ENCODE measurements around the gene CYP19A1. TPM values are rescaled to one million over a fixed set of nuclear protein-coding genes. Genes with fewer than 3 reads are reported as not detected.

Gene CYP19A1
- total and polyA plus RNA-seq, 9 of the 15 experiments (the other 6 are each of a cell fraction or from before 2014, with no cell fraction given): 0.16 to 0.63 (median 0.47) TPM; not detected in 3

DNA sequence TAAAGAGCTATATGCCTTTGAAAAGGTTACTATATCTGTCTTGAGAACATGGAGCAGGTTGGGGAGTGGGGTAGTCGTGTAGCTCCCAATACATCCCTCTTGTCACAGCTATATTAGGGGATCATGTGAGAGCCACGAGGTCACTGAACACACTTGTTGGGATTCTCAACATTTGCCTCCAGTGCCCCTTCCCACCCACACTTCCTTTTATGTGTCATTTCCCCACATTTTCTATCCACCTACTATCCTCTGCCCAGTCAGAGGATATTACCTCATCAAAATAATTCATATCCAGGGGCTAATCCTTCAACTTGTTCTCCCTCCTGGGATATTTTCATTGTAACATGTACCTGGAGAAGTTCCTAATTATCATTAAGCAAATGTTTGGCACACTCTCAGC, 85.0 kb downstream of the CYP19A1 start:
- Histone ChIP-seq H3K4me2 (ENCODE audit: insufficient read depth, low read length) (no peak overlapping the region), H3K9me3 (replicated peaks; ENCODE audit: control insufficient read depth, insufficient read depth, low read depth, low read length) (no peaks in the 10 kb centered on the region), H3K4me3 (no peak overlapping the region), H4K20me1 (replicated peaks; ENCODE audit: control insufficient read depth, insufficient read depth, low read length) (no peaks in the 10 kb centered on the region), H3K36me3 (ENCODE audit: control insufficient read depth, insufficient read depth, low read length) (no peaks in the 10 kb centered on the region), H3K79me2 (ENCODE audit: control insufficient read depth, insufficient read depth, low read length) (no peaks in the 10 kb centered on the region), H3K9ac (ENCODE audit: insufficient read depth in 1 of 2, low read depth in 2 of 2, low read length in 2 of 2) (no peak overlapping the region), H3K27me3 (ENCODE audit: control insufficient read depth in 2 of 2, insufficient read depth in 2 of 2, low read length in 2 of 2) (peaks cover 2 to 20% of the 10 kb centered on the region in 2 experiments; a peak in 2 of 5 replicates), H3K4me1 (replicated peaks in 1 of 2; ENCODE audit: control insufficient read depth in 2 of 2, insufficient read depth in 2 of 2, low read length in 2 of 2) (peaks cover 0 to 25% of the 10 kb centered on the region in 2 experiments; a peak in 4 of 5 replicates), H2AFZ (ENCODE audit: low read depth, low read length) (no peak overlapping the region), H3K27ac (ENCODE audit: extremely low read depth, low read depth, low read length) (no peak overlapping the region), H3K9me1 (ENCODE audit: control insufficient read depth, insufficient read depth, low read length) (no peaks in the 10 kb centered on the region)
- intact Hi-C loops (cut with micrococcal nuclease) (no loop called here), in situ Hi-C loops (cut with MboI) (no loop called here)
- CTCF ChIA-PET (ENCODE audit: low intra/inter-chr PET ratio): no interaction called here
- no peak for TF ChIP-seq ZNF780A (CRISPR knock-in tag; IDR thresholded peaks at IDR 0.05)
- no peak for TF ChIP-seq FOS (IDR thresholded peaks at IDR 0.05; ENCODE audit: extremely low read depth, insufficient read length)
- TF ChIP-seq YBX1 (IDR thresholded peaks at IDR 0.05): no peak
- TF ChIP-seq TCF15 (CRISPR knock-in tag; IDR thresholded peaks at IDR 0.05): no peak
- no peak for TF ChIP-seq EWSR1 (IDR thresholded peaks at IDR 0.05; ENCODE audit: borderline replicate concordance, low read depth, partially characterized antibody)
- no peak for TF ChIP-seq SETDB1 (IDR thresholded peaks at IDR 0.05; ENCODE audit: low read length)
- TF ChIP-seq ZBTB5 (IDR thresholded peaks at IDR 0.05): no peak
- TF ChIP-seq ZBTB17 (CRISPR knock-in tag; IDR thresholded peaks at IDR 0.05): no peak
- no peak for TF ChIP-seq ZFPM2 (CRISPR knock-in tag; IDR thresholded peaks at IDR 0.05)
- ATAC-seq (no peak), DNase-seq (ENCODE audit: extremely low read depth in 1 of 4, low spot score in 3 of 4) (no peak), FAIRE-seq (no peak)
- POLR2A ChIA-PET: interaction anchor here (0.6 to 1.4 kb wide), 4 partner anchors 13 to 26 kb away, joined by 3 to 4 read pairs (median 3); no protein-coding TSS in a partner anchor
- BruUV-seq (replicated peaks): no TSS peak
- WGBS (ENCODE audit: insufficient coverage, low coverage, missing lambda C conversion rate): 3% methylated on average over 2 of the region's 2 CpGs

Data from K562 (cell line).